Activated naive CD4-positive, alpha-beta T cell treated with anti-CD3 and anti-CD28 coated beads, Interleukin-2, amount 10 ng/mL, durations not matched to agents 7 days and 5 days (primary cell): ENCODE results near the gene MTHFD2.
"Not testable (repeated sequence)": the region's sequence is repeated elsewhere in the genome, so short reads cannot be mapped to it uniquely, and the experiment has no call there.

ENCODE experiments used
- CTCF ChIA-PET: fragments of 350-600 bp; sonication (Branson Sonifier 250); formaldehyde crosslinking; loops from one replicate; lab custom pipeline; 2021; ENCODE audit warnings: antibody characterized with exemption; lab: Charles Lee
- DNase-seq: peaks from one replicate; pipeline ENCODE4 v3.0.0-alpha.2; 2020
- H3K27ac Mint-ChIP-seq: one replicate; pipeline ENCODE4 v1.8.0; 2021; ENCODE audit warnings: mild to moderate bottlenecking, moderate library complexity, mixed read lengths
- H3K27me3 Mint-ChIP-seq: one replicate; pipeline ENCODE4 v1.8.0; 2021; ENCODE audit warnings: mild to moderate bottlenecking, mixed read lengths
- H3K36me3 Mint-ChIP-seq: one replicate; pipeline ENCODE4 v1.8.0; 2021; ENCODE audit warnings: mixed read lengths
- H3K4me1 Mint-ChIP-seq: one replicate; pipeline ENCODE4 v1.8.0; 2021; ENCODE audit warnings: mixed read lengths
- H3K4me3 Mint-ChIP-seq: one replicate; pipeline ENCODE4 v1.8.0; 2021; ENCODE audit warnings: mild to moderate bottlenecking, moderate library complexity, mixed read lengths
- H3K9me3 Mint-ChIP-seq: one replicate; pipeline ENCODE4 v1.8.0; 2021; ENCODE audit warnings: mixed read lengths

MTHFD2 gene

DNA sequence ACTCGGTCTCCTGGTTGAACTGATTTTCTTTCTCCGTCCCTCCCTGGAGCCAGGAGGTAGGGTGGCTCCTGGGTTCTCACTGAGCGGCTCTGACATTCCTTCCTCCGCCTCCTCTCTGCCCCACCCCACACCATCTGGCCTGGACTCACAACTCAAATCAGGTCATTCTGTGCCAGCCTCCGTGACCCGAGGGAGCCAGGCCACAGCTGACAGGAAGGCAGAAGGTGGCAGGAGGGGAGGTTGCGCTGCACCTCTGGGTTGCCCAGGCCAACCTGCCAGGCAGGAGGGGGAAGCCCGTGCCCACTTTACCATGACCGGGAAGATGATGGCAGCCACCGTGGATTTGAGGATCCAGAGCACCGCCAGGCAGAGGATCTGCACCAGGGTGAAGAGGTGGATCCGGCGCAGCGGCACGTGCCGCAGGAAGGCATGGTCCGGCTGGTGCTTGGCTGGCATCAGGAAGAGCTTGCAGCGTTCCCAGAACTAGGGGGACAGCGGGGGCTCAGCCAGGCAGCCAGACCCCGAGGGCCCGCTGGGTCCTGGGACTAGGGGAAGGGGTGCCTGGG, 28.3 kb downstream of the MTHFD2 start:
- H3K27ac Mint-ChIP-seq = no peak overlapping the region
- H3K36me3 Mint-ChIP-seq = peaks cover 2% of the 10 kb centered on the region
- no peak overlapping the region for H3K4me3 Mint-ChIP-seq
- CTCF ChIA-PET = interaction anchor here (1.3 to 1.4 kb wide), 2 partner anchors 23 to 108 kb away, joined by 3 to 5 read pairs; no protein-coding TSS in a partner anchor
- no peaks in the 10 kb centered on the region for H3K9me3 Mint-ChIP-seq
- H3K4me1 Mint-ChIP-seq = peaks cover 3% of the 10 kb centered on the region
- no peak for DNase-seq
- no peaks in the 10 kb centered on the region for H3K27me3 Mint-ChIP-seq

- H3K27me3 Mint-ChIP-seq = no peaks in the 10 kb centered on the region
- H3K9me3 Mint-ChIP-seq = no peaks in the 10 kb centered on the region
- DNase-seq = no peak
- CTCF ChIA-PET = interaction anchor here (1.3 to 1.4 kb wide), 2 partner anchors 22 to 107 kb away, joined by 3 to 5 read pairs; no protein-coding TSS in a partner anchor
- peaks cover 3% of the 10 kb centered on the region for H3K4me1 Mint-ChIP-seq
- peaks cover 2% of the 10 kb centered on the region for H3K36me3 Mint-ChIP-seq
- H3K27ac Mint-ChIP-seq = no peak overlapping the region
- H3K4me3 Mint-ChIP-seq = no peak overlapping the region
These were observed 29.2 kb downstream of the MTHFD2 start for GRCh38 chr2:74227646-74228045.

- Mint-ChIP-seq H3K27me3 (no peaks in the 10 kb centered on the region), H3K4me1 (peaks cover under 1% of the 10 kb centered on the region), H3K4me3 (no peak overlapping the region), H3K27ac (no peak overlapping the region), H3K36me3 (peaks cover 2% of the 10 kb centered on the region), H3K9me3 (no peaks in the 10 kb centered on the region)
- DNase-seq = no peak
- CTCF ChIA-PET = interaction anchor here (1.1 kb wide), 1 partner anchor 21 kb away, joined by 4 read pairs; no protein-coding TSS in a partner anchor
These were observed 30.4 kb downstream of the MTHFD2 start for GRCh38 chr2:74228772-74229171.

DNA sequence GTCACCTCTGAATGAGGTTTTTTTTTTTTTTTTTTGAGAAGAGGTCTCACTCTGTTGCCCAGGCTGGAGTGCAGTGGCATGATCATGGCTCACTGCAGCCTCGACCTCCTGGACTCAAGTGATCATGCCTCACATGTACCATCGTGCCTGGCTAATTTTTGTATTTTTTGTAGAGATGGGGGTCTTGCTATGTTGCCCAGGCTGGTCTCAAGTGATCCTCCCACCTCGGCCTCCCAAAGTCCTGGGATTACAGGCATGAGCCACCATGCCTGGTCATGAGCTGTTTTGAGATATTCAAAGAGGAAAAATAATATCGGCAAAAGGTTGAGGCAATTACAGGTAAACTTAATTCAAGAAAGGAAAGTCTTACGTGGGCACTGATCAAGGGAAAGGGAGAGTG, 31.4 kb downstream of the MTHFD2 start:
- DNase-seq, H3K4me1 Mint-ChIP-seq, H3K27ac Mint-ChIP-seq, H3K9me3 Mint-ChIP-seq, H3K27me3 Mint-ChIP-seq, H3K36me3 Mint-ChIP-seq, CTCF ChIA-PET, H3K4me3 Mint-ChIP-seq: not testable (repeated sequence)

DNA sequence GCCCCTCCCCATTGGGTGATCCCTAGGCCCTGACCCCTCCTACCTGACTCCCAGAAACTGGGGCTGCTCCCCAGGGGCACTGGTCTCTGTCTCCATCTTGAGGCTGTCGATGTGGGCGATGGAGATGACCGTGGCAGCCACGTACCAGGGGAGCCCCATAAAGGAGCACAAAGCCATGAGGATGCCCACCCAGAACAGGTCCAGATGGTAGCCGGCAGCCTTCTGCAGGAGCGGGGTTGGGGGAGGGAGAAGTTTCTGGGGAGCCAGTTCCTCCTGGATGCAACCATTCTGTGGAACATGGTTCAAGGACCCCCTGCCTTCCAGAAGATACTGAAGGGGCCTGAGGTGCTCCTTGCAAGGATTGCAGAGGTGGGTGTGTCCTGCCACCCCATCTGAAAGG, 34.0 kb downstream of the MTHFD2 start:
- Mint-ChIP-seq H3K27ac (no peak overlapping the region), H3K9me3 (no peaks in the 10 kb centered on the region), H3K36me3 (no peaks in the 10 kb centered on the region), H3K4me1 (no peaks in the 10 kb centered on the region), H3K27me3 (peaks cover 4% of the 10 kb centered on the region), H3K4me3 (no peak overlapping the region)
- CTCF ChIA-PET = no interaction called here
- DNase-seq = no peak

GRCh38 chr2:74233648-74234047, 35.2 kb downstream of the MTHFD2 start:
- Mint-ChIP-seq H3K4me3 (no peak overlapping the region), H3K9me3 (no peaks in the 10 kb centered on the region), H3K4me1 (no peaks in the 10 kb centered on the region), H3K27ac (no peak overlapping the region), H3K36me3 (no peaks in the 10 kb centered on the region), H3K27me3 (peaks cover 4% of the 10 kb centered on the region)
- CTCF ChIA-PET = interaction anchor here (1.0 kb wide), 1 partner anchor 16 kb away, joined by 3 read pairs; no protein-coding TSS in a partner anchor
- no peak for DNase-seq

GRCh38 chr2:74235041-74235440, 36.6 kb downstream of the MTHFD2 start:
- Mint-ChIP-seq H3K9me3 (no peaks in the 10 kb centered on the region), H3K36me3 (no peaks in the 10 kb centered on the region), H3K4me3 (no peak overlapping the region), H3K4me1 (no peaks in the 10 kb centered on the region), H3K27me3 (peaks cover 9% of the 10 kb centered on the region), H3K27ac (no peak overlapping the region)
- CTCF ChIA-PET = interaction anchor here (1.7 kb wide), 1 partner anchor 15 kb away, joined by 6 read pairs; no protein-coding TSS in a partner anchor
- DNase-seq = no peak

DNA sequence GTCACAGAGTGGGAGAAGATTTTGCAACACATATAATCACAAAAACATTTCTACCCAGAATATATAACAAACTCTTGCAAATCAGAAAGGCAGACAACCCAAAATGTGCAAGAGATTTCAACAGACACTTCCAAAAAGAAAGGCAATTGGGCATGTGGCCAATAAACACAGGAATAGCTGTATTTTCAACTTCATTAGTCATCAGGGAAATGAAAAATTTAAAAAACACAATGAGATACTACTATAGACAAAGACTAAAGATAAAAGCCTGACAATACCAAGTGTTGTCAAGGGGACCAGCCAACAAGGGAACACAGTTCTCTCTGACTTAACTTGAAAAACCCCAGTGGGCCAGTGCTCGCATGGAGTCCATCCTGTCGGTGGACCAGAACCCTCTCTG, 40.5 kb downstream of the MTHFD2 start:
- CTCF ChIA-PET = interaction anchor here (1.8 kb wide), 1 partner anchor 11 kb away, joined by 4 read pairs; no protein-coding TSS in a partner anchor
- Mint-ChIP-seq H3K27me3 (peaks cover 11% of the 10 kb centered on the region), H3K36me3 (no peaks in the 10 kb centered on the region), H3K9me3 (no peaks in the 10 kb centered on the region), H3K4me3 (no peak overlapping the region), H3K4me1 (no peaks in the 10 kb centered on the region), H3K27ac (no peak overlapping the region)
- no peak for DNase-seq

DNA sequence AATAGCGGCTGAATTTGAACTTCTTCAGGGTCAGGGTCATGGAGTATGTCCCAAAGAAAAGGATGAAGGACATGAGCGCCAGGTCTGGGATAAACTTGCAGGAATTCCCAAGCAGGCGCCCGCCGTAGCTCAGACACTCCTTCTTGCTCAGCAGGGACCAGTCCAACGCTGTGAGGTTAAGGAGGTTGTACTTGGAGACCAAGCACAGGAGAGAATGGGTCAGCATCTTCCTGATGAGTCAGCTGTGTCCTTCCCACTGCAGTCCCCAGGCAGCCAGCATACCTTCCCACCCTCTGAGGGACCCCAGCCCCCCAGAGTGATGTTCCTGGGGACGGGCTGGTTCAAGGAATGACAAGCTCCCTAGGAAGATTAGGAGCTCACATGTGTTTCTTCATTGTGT, 40.9 kb downstream of the MTHFD2 start:
- Mint-ChIP-seq H3K27ac (no peak overlapping the region), H3K4me1 (no peaks in the 10 kb centered on the region), H3K36me3 (no peaks in the 10 kb centered on the region), H3K27me3 (peaks cover 12% of the 10 kb centered on the region), H3K4me3 (no peak overlapping the region), H3K9me3 (no peaks in the 10 kb centered on the region)
- peak; percentile 10 for DNase-seq
- CTCF ChIA-PET = interaction anchor here (1.8 kb wide), 1 partner anchor 11 kb away, joined by 4 read pairs; no protein-coding TSS in a partner anchor

- no peaks in the 10 kb centered on the region for H3K4me1 Mint-ChIP-seq
- no peaks in the 10 kb centered on the region for H3K9me3 Mint-ChIP-seq
- peaks cover 11% of the 10 kb centered on the region for H3K27me3 Mint-ChIP-seq
- no peak overlapping the region for H3K27ac Mint-ChIP-seq
- DNase-seq = no peak
- no peak overlapping the region for H3K4me3 Mint-ChIP-seq
- CTCF ChIA-PET = interaction anchor here (2.0 kb wide), 1 partner anchor 93 kb away, joined by 7 read pairs; no protein-coding TSS in a partner anchor
- no peaks in the 10 kb centered on the region for H3K36me3 Mint-ChIP-seq
These were observed 44.1 kb downstream of the MTHFD2 start for GRCh38 chr2:74242354-74243071.

DNA sequence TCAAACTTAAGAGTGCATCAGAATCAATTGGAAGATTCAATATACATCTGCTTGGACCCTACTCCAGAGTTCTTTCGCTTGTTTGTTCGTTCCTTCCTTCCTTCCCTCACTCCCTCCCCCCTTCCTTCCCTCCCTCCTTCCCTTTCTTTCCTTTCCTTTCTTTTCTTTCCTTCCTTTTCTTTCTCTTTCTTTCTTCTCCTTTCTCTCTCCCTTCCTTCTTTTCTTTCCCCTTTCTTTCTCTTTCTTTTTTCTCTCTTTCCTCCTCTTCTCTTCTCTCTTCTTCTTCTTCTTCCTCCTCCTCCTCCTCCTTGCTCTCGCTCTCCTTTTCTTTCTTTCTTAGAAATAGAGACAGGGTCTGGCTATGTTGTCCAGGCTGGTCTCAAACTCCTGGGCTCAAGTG, 45.9 kb downstream of the MTHFD2 start:
- H3K27me3 Mint-ChIP-seq = peaks cover 11% of the 10 kb centered on the region

DNA sequence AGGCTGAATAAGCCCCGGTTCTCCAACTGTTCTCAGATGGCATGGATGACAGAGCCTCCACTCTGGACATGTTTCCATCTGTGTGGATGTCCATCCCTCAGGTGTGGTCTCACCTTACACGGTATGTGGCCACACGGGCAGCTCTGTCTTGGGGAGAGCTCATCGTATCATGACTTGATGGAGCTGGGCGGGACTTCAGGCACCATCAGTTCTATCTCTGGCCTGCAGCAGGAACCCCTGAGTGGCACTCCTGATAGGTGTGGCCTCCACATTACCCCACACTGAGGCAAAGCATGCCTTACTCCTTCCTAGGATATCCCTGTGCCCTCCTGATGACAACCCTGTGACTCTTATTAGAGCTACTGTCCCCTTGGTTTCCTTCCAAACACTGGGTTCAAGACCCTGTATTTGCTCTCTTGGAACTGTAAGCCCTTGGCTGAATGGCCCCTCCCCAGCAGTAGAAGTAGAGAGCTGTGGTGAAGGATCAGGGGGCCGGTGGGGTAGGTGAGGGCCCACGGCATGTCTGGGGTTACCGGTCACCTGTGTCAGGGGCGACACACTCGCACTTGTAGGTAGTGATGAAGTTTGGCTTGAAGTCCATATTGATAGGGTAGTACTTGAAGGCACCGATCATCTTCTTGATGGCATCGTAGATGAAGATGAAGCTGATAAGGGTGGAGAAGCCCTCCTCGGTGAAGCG, 48.2 kb downstream of the MTHFD2 start:
- Mint-ChIP-seq H3K4me1 (peaks cover 3% of the 10 kb centered on the region), H3K36me3 (no peaks in the 10 kb centered on the region)
- CTCF ChIA-PET = interaction anchor here (0.7 to 1.5 kb wide), 7 partner anchors 10 to 422 kb away, joined by 3 to 7 read pairs (median 4); no protein-coding TSS in a partner anchor

More for the DNA sequence above, 45.9 kb downstream of the MTHFD2 start:
- Mint-ChIP-seq H3K36me3 (no peaks in the 10 kb centered on the region), H3K4me3 (no peak overlapping the region), H3K27ac (no peak overlapping the region), H3K9me3 (no peaks in the 10 kb centered on the region), H3K4me1 (no peaks in the 10 kb centered on the region)
- CTCF ChIA-PET = no interaction called here
- no peak for DNase-seq

GRCh38 chr2:74249406-74250122, 51.1 kb downstream of the MTHFD2 start:
- H3K27me3 Mint-ChIP-seq = peaks cover 5% of the 10 kb centered on the region
- CTCF ChIA-PET = interaction anchor here (0.6 to 4.7 kb wide), 35 partner anchors 8 to 425 kb away, joined by 3 to 116 read pairs (median 4); partner anchors contain the start of gene STAMBP
- DNase-seq = no peak
- no peak overlapping the region for H3K27ac Mint-ChIP-seq
- no peaks in the 10 kb centered on the region for H3K36me3 Mint-ChIP-seq
- H3K4me3 Mint-ChIP-seq = no peak overlapping the region
- no peaks in the 10 kb centered on the region for H3K9me3 Mint-ChIP-seq
- peaks cover 3% of the 10 kb centered on the region for H3K4me1 Mint-ChIP-seq

More for the DNA sequence above, 48.2 kb downstream of the MTHFD2 start:
- H3K27me3 Mint-ChIP-seq = peaks cover 5% of the 10 kb centered on the region
- H3K9me3 Mint-ChIP-seq = no peaks in the 10 kb centered on the region
- H3K4me3 Mint-ChIP-seq = no peak overlapping the region
- H3K27ac Mint-ChIP-seq = no peak overlapping the region
- no peak for DNase-seq
